Measurements from ENCODE around the gene KLHL25.
A peak's percentile ranks its signal among the peaks of the same experiment; 100 is the strongest.
"Not testable (repeated sequence)": the region's sequence is repeated elsewhere in the genome, so short reads cannot be mapped to it uniquely, and the experiment has no call there.

Gene KLHL25, protein sequence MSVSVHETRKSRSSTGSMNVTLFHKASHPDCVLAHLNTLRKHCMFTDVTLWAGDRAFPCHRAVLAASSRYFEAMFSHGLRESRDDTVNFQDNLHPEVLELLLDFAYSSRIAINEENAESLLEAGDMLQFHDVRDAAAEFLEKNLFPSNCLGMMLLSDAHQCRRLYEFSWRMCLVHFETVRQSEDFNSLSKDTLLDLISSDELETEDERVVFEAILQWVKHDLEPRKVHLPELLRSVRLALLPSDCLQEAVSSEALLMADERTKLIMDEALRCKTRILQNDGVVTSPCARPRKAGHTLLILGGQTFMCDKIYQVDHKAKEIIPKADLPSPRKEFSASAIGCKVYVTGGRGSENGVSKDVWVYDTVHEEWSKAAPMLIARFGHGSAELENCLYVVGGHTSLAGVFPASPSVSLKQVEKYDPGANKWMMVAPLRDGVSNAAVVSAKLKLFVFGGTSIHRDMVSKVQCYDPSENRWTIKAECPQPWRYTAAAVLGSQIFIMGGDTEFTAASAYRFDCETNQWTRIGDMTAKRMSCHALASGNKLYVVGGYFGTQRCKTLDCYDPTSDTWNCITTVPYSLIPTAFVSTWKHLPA

DNA sequence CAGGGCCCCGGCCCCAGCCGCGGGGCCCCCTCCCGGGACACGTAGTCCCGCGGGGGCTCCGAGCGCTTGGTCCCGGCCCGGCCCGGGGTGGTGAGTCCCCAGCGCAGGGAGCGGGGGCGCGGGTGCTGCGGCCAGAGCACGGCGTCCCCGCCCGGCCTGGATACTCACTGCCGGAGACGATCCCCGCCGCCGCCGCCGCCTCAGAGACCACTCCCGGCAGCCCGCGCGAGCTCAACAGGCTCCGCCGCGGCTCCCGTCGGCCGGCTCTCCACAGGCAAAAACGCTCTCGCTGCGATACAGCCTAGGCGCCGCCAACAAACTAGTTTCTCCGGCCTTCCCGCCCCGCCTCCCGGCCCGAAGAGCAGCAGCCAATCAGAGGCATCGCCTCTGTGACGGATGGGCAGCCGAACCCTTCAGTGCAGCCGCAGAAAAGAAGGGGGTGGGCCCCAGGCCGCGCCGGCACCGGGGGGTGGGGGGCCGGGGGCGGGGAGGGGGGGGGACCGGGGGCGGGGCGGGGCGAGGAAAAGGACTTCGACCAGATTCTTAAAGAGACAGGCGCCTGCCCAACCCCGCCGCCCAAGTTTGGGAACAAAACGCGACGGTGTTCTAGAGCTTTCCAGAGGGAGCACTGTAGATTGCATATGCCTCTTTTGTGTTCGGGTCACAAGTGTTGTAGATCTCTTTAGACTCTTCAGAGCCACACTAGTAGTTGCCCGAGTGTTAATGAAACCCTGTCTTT, at the start of gene KLHL25:
TSS of gene KLHL25 (minus strand) at position 328 of the 739 bp plus-strand sequence. CDS start 25,115 bp downstream, outside the sequence.
- DNase-seq, result peak; percentile 72

DNA sequence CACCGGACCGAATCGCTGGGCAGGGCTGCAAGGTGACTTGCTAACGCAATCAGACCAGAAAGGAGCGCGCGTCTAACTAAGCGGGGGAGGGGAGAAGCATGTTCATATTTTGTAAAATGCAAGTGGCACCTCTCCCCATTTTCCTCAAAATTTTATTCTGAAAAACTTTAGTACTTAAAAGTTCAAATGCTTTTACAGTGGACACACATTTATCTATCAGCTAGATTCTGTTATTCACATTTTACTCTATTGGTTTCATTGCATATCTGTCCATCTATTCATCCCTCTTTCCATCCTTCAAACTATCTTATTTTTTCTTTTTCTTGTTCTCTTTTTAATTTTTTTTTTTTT, 46.1 kb upstream of the KLHL25 start:
- DNase-seq, result no peak

DNA sequence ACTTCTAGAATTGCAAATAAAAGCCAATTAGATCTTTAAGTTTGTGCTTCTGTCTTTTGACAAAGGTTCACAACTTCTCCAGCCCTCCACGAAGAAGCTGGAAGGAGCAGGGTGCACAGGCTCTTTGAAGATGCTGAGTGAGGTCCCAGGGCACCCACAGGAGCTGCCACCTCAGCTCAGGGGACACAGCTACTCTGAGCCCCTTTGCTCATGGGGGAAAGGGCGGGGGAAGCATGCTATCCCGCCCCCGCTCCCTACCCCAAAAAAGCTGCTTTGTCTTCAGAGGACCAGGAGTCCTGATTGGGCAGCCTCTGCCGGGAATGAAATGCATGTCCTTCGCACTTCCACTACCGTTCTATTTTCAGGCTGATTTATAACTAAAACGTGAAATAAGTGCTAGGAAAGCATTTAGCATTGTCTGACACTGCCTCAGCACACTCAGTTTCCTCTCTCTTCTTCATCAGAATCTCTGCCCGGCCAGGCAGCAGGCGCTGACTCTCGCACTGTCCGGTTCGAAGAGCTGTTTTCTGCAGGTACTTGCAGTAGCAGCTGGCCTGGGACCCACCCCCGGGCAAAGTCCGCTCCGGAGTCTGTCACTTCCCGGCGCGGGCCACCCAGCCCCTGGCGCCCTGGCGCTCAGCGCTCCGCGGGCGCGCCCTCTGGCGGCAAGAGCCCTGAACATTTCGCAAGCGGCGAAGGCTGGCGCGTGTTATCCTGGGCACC, 45.5 kb upstream of the KLHL25 start:
- peak; percentile 27 for DNase-seq

DNA sequence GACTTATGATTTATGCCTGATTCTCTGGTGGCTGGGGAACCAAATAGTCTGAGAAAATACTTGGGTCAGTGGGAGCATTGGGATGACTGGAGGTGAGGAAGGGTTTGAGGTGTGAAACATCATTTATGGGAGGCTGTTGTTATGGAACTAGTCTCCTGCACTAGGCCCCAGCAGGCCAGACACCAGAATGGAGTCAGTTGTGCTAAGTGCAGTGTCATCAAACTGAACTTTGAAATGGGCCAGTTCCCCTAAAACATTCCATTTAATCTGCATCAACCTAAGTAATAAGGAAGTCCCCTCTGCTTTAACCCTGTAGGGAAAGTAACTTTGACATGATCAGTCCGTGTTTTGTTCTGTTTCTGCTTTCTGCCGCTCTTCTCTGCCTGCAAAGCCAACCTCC, 44.9 kb upstream of the KLHL25 start:
- DNase-seq, result no peak

DNA sequence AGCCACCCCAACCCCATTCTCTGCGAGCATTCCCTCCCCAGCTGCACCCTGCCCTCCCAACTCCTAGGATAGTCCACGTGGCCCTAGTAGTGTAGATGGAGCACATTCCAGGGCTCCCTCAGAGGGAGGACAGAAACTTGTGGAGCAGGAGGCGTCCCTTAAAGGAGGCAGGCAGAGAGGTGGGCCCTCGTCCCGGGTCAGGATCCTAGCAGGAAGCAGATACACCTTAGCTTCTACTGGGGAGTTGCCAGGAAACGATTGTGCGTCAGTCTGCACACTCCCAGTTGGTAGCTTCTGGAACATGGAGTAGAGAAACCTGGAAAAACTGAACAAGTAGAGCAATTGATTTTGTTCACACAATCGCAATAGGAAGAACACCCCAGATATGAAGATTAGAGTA, 43.9 kb upstream of the KLHL25 start:
- no peak for DNase-seq

DNA sequence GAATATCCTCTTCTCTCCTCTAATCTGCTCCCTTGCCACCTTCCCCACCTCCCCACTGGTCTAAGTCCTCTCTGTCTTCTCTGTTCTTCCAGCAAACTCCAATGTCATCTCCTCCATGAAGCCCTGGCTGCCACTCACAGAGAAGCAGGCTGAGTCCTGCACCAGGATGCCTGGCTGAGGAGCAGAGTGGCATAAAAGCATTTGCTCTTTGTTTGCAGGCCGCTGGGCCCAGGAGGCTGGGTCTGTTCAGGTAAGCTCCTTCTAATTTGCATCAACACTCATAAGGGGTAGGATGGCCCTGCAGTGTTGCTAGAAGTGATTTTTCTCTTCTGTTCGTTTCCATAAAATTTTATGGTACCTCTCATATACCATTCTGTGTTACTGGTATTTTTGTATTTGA, 43.2 kb upstream of the KLHL25 start:
- DNase-seq, result no peak

DNA sequence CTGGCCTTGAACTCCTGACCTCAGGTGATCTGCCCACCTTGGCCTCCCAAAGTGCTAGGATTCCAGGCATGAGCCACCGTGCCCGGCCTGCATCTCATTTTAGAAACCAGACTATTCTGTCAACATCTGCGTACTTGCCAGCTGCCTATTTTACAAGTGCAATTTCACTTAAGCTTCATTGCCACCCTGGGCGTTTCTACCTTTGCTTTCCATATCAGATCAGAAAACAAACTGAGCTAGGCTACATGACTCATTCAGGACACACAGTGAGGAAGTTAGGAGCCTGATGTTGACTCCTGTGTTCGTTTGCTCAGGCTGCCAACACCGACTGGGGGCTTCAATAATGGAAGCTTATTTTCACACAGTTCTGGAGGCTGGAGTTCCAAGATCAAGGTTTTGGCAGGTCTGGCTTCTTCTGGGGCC, 42.3 kb upstream of the KLHL25 start:
- DNase-seq, result no peak

DNA sequence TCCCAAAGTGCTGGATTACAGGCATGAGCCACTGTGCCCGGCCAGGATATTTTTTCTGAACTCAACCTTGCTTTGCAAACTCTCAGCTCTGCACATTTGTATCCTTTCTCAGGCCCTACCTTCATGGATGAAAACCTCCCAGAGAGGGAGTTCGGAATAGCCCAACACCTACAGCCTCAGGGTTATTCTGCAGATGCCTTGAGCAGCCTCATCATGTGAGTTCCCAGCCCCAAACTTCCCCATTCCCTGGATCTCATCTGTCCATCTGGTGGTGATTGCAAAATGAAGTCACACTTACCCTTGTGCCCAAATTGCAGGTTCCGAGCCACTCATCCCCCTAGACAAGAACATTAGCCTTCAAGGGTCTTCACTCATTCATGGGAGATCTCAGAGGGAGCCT, 39.9 kb upstream of the KLHL25 start:
- DNase-seq, result no peak

DNA sequence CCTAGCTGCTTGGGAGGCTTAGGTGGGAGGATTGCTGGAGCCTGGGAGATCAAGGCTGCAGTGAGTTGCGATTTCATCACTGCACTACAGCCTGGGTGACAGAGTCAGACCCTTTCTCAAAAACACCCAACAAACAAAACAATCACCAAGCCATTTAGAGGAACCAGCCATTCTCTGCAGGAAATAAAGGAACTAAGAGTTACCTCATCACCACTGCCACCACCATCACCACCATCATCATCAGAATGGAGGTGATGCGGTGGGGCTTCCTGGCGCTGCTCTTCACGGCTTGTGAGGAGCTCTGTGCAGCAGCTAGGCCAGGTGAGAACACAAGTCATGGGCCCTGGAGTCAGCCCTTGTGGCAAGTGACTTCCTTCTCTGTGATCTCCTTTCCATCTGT, 37.7 kb upstream of the KLHL25 start:
- no peak for DNase-seq

DNA sequence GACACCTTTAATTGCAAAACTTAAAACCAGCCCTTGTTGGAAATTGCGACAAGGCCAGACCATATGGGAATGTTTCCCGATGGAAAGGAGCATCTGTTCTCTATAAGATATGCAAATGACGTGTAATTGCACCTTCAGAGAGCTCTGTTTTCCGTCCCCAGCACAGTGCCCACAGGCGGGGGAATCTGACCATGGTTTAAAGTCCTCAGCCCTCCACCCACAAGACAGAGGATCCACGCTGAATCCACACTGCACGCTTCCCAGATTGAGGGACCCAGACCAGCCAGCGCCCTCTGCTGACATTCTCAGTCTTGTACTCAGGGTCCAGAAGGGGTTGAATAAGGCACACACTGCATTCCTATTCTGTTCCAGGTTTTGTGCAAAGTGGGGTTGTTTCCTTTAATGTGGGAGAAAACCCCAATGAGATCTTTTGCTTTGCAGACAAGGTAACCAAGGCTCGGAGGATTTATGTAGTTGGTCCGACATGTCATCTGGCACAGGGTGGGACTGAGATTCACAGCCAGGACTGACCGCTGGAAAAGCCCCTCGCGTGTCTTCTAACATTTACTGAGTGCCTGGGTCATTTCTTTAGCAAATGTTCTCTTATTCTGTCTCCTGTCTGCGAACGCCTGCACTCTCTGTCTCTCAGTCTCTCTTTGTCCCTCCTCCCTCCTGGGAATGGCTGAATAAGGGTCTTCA, 36.8 kb upstream of the KLHL25 start:
- DNase-seq, result no peak

DNA sequence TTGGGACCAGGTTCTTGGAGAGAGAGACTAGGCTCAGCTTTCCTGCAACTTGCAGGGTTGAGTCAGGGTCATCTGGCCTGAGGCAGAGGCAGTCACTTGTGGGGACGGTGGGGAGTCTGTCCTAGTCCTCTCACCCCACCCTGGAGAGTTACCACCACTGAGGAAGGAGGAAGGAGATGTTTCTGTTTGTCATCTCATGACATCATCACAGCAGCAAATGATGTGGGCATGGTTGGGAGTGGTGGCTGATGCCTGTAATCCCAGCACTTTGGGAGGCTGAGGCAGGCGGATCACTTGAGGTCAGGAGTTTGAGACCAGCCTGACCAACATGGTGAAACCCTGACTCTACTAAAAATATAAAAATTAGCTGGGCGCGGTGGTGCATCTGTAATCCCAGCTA, 35.0 kb upstream of the KLHL25 start:
- not testable (repeated sequence) for DNase-seq

DNA sequence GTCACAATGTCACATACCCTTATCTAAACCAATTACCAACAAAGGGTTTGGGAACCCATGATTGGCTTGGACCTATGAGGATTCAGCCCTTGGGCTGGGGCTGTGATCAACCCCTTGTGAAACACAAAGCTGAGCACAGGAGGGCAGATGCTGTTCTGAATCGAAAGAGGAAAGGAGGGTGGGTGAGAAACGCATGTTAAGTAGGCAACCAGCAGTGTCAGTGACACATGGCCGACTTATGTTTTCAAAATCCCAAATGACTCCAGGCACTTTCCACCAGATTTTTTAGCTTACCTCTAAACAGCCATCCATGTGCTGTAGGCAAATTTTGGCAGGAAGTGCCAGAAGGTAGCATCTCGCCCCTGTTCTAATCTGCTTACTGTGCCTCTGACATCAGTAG, 34.1 kb upstream of the KLHL25 start:
- no peak for DNase-seq

DNA sequence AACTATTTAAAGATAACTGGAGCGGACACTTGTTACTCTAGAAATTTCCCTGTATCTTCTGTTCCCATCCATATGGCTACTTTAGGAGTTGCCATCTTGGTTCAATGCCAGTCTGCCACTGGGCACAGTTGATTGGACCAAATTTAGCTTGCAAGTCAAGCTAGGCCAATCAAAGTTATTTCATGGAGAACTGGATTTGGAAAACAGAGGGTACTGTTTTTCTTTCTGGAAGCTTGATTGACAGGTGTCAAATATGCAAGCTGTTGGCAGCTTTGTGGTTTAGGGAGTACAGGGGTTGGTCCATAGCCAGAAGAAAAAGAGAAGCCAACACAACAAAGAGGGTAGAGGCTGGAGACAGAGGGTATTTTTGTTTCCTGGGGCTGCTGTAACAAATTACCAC, 33.4 kb upstream of the KLHL25 start:
- DNase-seq, result no peak

DNA sequence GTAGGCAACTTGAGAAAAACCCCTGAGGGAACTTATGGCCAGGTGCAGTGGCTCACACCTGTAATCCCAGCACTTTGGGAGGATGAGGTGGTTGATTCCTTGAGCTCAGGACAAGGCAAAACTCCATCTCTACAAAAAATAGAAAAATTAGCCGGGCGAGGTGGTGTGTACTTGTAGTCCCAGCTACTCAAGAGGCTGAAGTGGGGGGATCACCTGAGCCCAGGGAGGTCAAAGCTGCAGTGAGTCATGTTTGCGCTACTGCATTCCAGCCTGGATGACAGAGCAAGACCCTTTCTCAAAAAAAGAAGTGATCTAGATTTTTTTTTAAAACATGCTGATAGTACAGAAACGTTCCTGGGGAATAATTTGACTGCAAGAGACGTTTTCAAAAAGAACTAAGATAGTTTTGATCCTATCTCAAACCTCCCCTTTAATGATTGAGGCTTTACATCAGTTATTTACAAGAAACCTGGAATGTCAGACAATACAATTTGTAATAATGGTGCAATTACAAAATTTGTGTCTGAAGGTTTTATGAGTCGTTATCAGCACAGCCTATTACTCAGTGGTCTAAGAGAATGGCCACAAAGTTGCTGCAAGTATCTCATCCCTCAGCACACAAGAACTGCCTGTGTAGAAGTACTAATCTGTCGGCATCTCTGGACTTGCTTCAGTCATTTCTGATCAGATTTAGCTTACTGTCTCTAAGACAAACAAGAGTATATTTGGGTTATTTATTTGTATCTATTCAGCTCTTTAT, 32.2 kb upstream of the KLHL25 start:
- DNase-seq, result no peak

DNA sequence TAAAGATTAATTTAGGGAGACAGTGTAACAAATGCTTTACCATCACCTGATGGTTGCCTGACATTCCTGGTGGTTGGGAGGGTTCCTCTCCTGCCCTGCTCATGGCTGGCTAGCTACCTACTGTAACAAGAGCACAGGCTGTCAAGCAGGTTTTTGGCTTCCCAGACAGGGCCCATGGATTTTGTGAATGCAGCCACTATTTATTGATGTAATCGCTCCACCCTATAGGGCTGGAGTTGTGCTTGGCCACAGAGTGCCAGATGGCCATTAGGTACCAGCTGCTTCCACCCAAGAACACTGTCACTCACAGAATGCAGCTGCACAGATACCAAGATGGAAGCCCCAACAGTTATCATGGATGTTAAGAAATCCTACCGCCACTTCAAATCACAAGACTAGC, 31.0 kb upstream of the KLHL25 start:
- DNase-seq, result no peak

DNA sequence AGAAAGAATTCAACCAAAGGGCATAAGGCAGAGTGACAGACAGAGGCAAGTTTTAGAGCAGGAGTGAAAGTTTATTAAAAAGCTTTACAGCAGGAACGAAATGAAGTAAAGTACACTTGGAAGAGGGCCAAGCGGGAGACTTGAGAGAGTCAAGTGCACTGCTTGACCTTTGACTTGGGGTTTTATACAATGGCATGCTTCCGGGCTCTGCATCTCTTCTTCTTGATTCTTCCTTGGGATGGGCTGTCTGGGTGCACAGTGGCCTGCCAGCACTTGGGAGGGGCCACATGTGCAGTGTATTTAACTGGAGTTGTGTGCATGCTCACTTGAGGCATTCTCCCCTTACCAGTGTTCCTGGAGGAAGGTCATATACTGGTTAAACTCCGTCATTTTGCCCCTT, 30.4 kb upstream of the KLHL25 start:
- DNase-seq, result peak; percentile 24

DNA sequence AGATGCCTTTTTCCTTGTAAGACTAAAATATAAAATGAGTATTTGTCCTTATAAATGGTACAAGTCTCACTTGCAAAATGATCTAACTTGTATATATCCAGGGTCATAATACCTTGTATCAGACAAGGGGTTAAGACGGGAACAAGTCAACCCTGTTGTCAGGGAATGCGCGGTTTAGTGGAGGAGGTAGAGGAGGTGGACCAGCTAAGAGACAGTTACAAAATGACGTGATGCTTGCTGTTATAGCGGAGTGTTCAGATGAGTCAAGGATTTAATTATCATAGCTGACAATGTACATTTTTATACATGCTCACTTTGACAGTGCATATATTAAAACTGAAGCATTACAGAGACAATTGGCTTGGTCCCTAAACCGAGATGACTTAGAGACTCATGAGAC, 26.8 kb upstream of the KLHL25 start:
- no peak for DNase-seq

DNA sequence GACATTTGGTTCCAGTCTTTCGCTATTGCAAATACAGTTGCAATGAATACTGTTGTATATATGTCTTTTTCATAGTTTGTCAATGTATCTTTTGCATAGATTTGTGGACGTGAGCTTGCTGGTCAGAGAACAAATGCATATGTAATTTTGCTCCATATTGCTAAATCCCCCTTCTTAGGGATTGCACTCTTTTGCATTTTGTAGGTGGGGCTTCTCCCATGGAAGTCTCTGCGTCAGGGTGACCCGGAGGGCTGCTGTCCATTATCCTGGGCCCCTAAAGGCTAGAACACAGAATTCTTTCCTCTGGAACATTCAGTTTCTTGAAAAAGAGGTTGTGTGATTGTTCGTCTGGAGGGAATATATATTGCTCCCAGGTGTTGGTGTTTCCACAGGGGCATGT, 25.2 kb upstream of the KLHL25 start:
- DNase-seq, result no peak

DNA sequence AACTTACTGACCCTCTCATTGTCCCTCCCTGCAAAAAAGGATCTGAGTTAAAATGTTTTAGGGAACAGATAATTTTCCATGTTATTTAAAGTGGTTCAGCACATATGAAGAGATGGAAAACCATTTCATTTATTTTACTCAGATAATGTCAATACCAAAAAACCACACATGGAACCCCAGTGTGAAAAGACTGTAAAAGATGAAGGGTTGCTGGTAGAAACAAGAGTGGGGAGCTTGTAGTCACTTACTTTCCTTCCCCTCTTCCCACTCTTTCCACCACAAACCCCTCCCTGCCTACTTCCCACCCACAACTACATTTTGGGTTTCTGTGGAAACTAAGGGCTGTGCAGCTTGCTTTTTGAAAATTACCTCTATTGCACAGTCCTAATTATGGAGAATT, 18.5 kb upstream of the KLHL25 start:
- DNase-seq, result no peak

DNA sequence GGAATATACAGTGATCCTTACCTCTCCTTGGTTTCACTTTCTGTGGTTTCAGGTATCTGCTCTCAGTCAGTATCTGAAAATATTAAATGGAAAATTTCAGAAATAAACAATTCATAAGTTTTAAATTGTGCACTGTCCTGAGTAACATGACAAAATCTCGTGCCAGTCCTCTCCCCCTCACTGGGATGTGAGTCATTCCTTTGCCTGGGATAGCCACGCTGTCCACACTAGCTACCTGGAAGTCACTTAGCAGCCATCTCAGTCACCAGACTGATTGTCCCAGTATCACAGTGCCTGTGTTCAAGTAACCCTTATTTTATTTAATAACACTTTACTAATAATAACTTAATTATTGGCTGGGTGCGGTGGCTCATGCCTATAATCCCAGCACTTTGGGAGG, 15.3 kb upstream of the KLHL25 start:
- no peak for DNase-seq

DNA sequence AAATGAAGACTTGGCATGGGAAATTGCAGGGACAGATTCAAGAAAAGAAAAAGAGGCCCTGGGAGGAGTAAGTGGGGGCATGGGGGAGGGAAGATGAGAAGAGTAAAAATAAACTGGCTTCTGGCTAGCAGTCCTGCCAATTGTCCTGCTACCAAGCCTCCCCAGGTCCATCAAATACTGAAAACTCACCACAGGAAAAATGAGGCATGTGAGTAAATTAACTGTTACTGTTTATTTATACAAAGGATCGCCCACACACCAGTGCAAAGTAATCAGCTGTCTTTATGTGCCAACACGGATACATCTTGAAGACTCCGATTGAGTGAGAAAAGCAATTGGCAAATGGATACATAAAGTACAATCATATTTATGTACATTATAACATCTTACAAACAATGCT, 10.7 kb upstream of the KLHL25 start:
- no peak for DNase-seq

All from DMS79 treated with DMSO at 0.1 percent for 48 hours (cell line).